Measurements from ENCODE around the gene CST9L.

The CST9L gene

DNA sequence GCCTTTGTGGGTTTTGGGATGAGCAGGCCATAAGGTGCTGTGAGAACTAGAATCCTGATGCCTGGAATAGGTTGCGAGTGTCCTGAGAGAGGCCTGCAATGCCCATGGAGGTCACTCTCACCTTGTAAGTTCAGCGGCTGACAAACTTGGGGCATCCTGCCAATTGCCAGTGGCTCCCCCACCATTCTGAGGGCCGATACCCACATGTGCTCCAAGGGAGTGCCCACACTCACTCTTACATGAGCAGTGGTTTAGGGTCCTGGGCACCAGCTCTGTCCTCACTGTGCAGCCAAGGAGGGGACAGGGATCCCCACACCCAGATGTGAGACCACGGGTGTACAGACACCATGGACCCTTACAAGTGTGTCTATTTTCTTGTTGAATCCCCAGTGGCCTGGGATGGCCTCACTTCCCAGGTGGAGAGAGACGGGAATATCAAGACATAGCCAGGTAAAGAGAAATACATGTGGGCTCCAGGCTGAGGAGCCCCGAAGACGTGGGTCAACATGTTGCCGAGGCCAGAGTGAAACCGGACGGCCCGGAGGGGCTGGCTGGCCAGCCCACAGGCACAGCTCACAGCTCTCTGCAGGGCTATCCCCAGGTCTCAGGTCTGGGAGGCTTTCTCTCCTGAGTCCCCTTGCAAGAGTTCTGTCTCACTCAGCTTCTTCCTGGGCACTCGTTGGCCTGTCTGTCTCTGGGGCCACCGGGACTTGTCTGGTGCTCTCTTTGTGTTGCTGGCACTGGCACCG, 39.4 kb upstream of the CST9L start:
- no peak overlapping the region for H3K4me3 ChIP-seq (ENCODE audit: low read length)
- no peak for DNase-seq (ENCODE audit: low read depth)
- TF ChIP-seq, protein P1, sequence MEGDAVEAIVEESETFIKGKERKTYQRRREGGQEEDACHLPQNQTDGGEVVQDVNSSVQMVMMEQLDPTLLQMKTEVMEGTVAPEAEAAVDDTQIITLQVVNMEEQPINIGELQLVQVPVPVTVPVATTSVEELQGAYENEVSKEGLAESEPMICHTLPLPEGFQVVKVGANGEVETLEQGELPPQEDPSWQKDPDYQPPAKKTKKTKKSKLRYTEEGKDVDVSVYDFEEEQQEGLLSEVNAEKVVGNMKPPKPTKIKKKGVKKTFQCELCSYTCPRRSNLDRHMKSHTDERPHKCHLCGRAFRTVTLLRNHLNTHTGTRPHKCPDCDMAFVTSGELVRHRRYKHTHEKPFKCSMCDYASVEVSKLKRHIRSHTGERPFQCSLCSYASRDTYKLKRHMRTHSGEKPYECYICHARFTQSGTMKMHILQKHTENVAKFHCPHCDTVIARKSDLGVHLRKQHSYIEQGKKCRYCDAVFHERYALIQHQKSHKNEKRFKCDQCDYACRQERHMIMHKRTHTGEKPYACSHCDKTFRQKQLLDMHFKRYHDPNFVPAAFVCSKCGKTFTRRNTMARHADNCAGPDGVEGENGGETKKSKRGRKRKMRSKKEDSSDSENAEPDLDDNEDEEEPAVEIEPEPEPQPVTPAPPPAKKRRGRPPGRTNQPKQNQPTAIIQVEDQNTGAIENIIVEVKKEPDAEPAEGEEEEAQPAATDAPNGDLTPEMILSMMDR (conservative IDR thresholded peaks at IDR 0.05; ENCODE audit: low read depth, low read length), result no peak

- no peak for DNase-seq (ENCODE audit: low read depth)
- TF ChIP-seq, protein P1 (conservative IDR thresholded peaks at IDR 0.05; ENCODE audit: low read depth, low read length), result peak; percentile 94
Observed at GRCh38 chr20:23606652-23607049, 38.4 kb upstream of the CST9L start.

GRCh38 chr20:23605867-23606651, 37.8 kb upstream of the CST9L start, which contains the start of gene CST9:
CST9 (minus strand) TSS chr20:23605917; CDS start chr20:23605864, 53 bp downstream.
- TF ChIP-seq, protein P1 (conservative IDR thresholded peaks at IDR 0.05; ENCODE audit: low read depth, low read length), result no peak
- DNase-seq (ENCODE audit: low read depth), result no peak
- H3K4me3 ChIP-seq (ENCODE audit: low read length), result no peak within 1 kb of the TSS

More at GRCh38 chr20:23606652-23607049, 38.4 kb upstream of the CST9L start:
- H3K4me3 ChIP-seq (ENCODE audit: low read length), result no peak overlapping the region

DNA sequence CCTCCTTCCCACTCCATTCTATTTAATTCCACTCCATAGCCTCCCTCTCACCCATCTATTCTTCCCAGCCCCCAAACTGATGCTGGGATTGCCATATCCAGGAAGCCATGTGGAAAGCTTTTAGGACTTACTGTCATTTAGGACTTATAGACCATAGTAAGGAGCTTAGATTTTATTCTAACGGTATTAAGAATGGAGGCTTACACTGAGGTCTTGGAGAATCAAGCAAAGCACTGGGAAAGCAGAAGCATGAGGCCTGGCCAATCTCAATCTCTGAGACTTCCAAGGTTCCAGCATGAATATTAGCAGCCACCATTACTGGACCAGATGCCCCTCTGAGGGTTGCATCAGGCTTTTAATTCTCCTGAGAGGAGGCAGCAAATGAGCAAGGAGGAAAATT, 36.0 kb upstream of the CST9L start:
- no peak overlapping the region for H3K4me3 ChIP-seq (ENCODE audit: low read length)
- DNase-seq (ENCODE audit: low read depth), result no peak
- TF ChIP-seq, protein P1 (conservative IDR thresholded peaks at IDR 0.05; ENCODE audit: low read depth, low read length), result no peak

DNA sequence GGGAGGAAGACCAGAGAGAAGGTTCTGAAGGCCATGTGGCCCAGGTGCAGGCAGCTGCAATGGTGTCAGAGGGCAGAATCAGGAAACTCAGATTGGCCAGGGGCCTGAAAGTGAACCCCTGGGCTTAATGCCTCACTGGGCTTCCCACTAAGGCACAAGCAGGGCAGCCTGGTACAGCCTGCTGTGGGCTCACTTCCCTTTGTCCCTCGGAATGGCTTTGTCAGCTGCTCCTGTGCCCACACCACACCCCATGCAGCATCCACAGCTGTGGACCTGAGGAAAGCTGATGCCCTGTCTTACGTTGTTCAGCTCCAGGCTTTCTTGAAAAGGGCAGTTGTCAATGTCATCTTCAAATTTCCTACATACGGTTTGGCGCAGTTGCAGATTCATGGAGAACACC, 35.0 kb upstream of the CST9L start:
- TF ChIP-seq, protein P1 (conservative IDR thresholded peaks at IDR 0.05; ENCODE audit: low read depth, low read length), result no peak
- DNase-seq (ENCODE audit: low read depth), result no peak

GRCh38 chr20:23602699-23603098, 34.4 kb upstream of the CST9L start:
- TF ChIP-seq, protein P1 (conservative IDR thresholded peaks at IDR 0.05; ENCODE audit: low read depth, low read length), result no peak
- no peak overlapping the region for H3K4me3 ChIP-seq (ENCODE audit: low read length)
- DNase-seq (ENCODE audit: low read depth), result no peak

More for the DNA sequence above, 35.0 kb upstream of the CST9L start:
- H3K4me3 ChIP-seq (ENCODE audit: low read length), result no peak overlapping the region
